DMS114 treated with DMSO at 0.1 percent for 48 hours (cell line): ENCODE results near the gene KLF7.

Experiments used
- DNase-seq: peaks from one replicate; lab custom pipeline; 2025; ENCODE audit not compliant: unreplicated experiment; lab: John Stamatoyannopoulos, UW

The KLF7 gene

DNA sequence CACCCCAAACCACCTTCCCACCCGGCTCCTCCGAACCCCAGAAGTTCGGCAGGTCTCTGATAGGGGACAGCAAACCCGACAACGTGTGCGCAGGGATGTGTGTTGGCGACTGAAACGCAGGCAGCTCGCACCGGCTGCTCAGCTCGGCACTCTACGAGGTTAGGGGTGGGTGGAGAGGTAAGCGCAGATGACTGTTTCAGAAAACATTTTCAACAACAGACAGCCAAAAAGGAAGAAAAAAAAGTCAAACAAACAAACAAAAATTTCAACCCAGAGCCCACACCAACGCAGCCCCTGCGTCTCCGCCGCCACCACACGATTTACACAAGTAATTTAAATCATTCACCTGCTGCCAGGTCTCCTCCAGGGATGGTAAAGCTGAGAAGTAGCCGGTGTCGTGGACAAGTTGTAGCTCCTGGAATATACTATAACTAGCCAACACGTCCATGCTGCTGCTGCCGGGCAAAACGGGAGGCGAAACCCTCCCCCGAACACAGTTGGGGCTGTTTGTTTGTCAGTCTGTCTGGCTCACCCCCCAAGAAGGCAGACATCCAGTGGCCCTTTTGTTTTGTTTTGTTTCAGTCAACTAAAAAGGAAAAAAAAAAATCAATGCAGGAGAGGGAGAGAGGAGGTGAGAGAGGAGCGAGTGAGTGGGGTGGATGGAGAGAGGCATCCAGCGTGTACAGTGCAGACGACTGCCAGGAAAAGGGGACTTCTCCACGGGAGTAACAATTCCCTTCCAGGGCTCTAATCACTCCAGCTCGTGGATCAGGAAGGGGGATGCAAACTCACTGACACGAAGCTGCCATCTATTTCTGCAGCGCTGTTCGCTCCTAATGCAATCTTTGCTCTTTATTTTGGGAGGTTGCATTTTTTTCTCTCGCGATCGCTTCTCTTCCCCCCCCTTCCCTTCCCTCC is at the start of gene KLF7:
Gene KLF7, minus strand, starts transcription at position 828 of the 918 bp plus-strand sequence. Its CDS starts 380 bp downstream, at position 448.
- no peak for DNase-seq

DNA sequence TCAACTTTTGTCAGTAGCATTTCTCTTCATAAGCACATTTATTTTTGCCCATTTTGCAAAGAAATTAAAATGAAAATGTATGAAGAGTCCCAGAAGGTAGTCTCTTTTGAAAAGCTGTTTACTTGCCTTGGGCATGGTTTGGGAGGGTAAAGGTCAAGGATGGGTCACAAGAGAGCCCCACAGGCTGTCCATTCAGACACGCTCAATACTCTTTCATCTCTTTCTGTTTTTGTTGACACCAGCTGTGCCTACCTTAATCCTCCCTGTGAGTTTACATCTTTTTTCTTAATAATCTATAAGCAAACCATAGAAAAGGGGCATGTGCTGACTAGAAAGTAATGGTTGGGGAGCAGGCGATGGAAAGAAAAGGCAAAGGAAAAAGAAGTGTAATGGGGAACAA is 49.6 kb upstream of the KLF7 start:
- DNase-seq: no peak

DNA sequence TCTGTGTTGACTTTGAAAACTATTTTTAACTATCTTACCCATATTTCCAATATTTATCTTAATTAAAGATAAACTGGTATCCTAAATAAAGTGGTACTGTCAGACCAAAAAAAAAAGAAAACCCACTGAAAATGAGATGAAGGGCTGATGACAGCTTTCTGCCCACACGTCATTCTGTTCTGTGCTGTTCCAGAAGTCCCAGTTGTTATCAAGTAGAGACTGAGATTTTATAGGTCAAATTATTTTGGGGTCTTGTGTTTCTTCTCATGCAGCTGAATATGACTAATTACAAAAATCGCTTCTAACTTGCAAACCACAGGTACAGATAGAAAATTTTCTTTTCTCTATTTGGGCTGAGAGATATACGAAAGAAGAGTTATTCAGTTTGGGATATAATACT is 48.7 kb upstream of the KLF7 start:
- no peak for DNase-seq

DNA sequence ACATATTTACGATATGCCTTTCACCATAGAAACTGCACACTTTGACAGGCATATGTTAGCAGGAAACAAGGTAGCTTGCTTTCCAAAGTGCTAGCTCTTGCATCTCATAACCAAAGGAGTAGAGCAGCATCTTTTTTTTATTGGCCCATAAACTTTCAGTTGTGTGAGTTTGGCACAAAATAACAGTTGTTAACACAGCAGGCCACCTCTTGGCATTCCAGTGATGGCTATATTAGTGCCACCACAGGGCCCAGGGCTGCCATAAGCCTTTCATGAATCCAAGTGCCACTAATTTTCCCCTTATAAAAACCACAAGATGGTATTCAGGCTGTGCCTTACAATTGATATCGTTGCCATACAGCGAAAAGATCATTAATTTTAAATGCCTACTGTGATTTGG is 40.3 kb upstream of the KLF7 start:
- no peak for DNase-seq

DNA sequence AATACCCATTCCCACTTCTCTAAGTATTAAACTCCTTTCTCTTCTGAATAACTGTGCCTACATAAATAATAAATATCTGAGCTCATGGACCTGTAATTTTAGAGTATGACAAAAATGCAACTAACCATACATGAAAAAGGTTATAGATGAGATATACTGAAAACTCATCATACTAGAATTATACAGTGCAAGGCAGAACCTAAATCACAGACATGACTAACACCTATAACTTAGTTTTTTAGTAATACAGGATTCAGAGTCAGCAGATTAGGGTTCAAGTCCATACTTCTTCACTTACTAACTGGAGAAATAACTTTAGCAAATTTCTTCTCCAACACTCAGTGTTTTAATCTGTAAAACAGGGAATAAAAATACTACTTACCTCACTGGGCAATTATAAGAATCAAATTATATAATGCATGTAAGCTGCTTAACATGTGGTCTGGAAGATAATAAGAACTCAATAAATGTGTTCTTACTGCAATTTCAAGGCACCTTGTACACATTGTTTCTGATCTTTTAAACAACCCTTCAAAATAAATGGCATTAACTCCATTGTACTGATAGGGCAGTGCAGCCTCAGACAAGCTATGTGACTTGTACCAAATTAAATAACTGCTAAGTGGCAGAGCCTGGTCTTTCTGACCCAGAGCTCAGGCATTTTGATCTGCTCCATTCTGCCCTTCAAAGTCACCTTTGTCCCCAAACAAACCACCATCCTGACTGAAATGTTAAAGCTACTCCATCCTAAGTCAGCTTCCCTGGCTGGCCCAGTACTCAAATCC is 39.6 kb upstream of the KLF7 start:
- no peak for DNase-seq

DNA sequence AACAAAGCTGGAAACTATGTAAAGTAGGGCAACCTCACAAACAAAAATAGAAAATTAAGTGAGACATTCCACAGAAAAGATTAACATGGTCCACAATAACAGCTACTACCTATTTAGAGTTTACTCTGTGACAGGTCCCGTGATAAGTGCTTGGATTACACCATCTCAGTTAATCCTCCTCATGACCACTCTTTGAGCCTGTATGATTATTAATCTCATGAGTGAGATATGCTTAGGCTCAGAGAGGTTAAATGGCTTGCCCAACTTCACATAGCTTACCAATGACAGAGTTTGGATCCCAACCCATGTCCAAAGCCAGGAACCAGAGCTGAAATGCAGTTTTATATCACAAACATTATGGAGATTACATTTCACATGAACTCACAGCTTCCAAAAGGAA is 37.3 kb upstream of the KLF7 start:
- no peak for DNase-seq

DNA sequence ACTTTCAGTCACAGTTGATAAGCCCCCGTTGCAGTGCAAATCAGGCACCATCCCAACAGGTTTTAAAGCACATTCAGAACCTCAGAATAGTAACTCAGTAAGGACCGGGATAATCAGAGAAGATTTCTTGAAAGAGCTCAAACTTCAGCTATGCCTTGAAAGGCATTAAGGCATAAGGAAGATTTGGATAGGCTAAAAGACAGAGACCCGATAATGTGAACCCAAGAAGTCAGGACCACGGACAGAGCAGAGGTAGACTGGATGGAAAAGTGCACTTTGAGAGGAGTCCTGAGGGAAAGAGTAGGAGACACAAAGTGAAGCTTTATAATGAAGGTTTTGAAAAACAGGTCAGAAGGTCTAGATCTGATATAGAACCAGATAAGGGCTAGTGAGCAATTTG is 36.9 kb upstream of the KLF7 start:
- no peak for DNase-seq

DNA sequence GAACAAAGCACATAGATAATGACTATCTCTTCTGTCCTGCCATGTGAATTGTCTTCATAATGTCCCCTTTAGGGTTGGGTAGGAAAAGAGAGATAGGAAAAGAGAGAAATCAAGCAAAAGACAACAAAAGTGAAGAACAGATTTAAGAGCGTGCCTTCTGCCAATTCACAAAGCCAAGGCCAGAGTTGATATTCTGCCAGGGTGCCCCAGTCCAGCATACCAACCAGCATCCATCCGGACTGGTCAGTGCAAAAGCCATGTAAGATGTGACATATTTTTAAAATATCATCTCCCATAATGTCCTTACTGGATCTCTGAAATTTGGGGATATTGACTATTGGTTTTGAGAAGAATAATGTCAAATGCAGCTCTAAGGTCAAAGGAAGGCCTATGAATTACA is 35.7 kb upstream of the KLF7 start:
- no peak for DNase-seq

DNA sequence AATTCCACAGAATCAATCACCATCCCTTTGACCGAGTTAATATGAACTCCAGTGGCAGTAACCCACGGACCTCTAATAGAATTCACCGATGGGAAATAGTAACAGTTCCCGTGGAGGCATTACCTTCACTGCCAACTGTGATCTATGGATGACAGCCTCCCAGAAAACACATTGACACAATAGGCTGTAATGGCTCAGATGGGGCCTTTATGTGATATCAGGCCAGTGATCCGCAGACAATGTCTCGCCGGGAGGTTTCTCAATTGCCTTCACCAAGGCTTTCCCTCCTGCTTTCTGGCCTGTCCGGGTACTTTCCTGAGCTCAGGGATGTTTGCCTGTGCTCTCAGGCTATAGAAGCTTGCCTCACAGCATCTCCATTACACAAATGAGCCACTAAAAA is 34.4 kb upstream of the KLF7 start:
- no peak for DNase-seq

DNA sequence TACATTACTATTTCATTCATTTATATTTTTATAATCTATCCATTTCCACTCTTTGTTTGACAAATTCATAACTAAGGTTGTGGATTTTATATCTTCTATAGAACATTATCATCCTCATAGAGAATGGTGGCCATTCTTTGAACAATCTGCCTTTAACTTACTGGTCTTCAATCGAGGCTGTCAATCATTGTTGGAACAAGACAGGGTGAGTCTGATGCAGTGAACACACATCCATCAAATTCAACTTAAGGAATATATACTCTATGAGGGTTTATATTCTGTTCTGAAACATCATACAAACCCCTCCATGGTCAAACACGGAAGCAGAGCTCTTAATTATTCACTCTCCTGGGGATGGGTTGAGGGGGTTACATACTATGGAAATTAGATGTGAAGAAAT is 28.3 kb upstream of the KLF7 start:
- DNase-seq: no peak

DNA sequence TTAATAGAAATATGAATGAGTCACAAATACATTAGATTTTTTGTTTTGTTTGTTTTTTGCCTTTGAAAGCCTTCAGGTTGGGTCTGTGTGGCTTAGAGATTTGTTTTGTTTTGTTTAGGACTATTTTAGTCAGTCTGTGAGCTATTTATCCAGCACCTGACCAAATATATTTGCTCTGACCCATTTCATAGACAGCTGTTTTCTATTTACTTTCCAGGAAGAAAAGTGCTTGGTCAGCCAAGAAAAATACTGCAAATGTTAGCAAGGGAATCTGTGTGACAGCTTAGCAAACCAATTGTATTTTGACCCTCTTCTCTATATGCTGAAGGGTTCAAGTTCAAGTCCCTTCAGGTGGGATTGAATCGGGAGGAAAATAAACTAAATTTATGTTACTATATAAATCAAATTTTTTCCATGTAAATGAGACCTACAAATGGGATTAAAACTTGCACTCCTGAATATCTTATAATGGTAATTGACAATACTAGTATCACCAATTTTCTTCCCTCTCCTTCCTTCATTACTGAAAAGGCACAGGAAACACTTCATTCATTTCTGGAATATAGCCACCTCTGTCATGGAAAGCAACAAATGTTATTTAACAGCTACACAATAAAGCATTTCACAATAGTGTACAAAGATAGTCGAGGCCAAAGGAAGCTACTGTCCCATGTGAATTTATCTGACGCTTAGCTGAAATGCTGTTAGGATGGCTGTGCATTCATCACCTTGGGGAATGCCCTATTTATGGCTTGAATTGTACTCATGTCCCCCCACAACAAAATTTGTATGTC is 23.1 kb upstream of the KLF7 start:
- no peak for DNase-seq

DNA sequence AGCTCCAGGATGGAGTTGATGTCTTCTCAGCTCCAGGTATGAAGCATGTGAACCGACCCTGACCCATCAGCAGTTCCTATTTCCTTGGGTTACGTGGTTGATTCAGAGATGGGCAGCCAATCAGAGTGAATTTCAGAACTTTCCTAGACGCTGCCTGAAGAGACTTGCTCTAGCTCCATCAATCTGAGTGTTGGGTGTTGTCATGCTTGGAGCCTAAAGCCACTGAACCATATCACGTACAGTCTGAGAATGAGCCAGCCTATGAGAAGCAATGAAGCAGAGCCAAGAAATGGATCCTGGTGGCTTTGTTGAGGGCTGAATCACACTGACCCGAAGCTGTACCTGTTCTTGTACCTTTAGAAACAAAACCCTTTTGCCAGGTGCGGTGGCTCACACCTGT is 19.6 kb upstream of the KLF7 start:
- no peak for DNase-seq

DNA sequence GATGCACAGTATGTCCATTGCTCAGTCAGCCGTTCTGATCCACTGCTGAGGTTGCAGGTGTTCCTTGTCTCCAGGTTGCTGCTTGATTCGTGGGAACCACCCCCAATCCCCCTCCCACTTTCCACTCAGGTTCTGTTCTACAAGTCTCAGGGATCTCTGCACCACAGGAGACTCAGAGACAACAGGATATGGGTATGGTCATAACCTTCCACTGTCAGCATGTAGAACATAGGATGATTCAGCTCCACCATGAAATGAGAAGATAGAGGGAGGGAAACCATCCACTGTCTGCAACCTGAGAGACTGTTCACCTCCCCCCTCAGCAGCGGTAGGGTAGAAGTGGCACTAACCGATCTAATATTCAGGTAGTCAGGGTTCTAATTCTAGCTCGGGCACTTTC is 19.0 kb upstream of the KLF7 start:
- no peak for DNase-seq

DNA sequence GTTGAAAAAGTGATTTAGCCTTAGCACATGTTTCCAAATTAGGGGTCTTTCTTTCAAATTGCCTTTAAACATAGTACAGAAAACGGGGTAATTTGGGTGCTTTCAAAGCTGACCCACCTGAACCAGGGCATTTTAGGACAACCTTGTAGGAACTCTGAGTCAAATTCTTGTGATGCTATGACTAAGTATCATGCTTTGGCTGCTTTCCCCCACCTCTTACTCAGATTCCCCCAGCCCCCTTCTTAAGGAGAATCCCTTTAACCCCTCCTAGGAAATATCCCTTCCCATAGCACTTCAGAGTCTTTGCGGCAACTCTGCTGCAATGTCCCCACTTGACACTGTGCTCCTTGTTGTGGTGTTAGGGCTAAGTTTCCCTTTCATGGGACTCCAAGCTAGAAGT is 18.6 kb upstream of the KLF7 start:
- no peak for DNase-seq

DNA sequence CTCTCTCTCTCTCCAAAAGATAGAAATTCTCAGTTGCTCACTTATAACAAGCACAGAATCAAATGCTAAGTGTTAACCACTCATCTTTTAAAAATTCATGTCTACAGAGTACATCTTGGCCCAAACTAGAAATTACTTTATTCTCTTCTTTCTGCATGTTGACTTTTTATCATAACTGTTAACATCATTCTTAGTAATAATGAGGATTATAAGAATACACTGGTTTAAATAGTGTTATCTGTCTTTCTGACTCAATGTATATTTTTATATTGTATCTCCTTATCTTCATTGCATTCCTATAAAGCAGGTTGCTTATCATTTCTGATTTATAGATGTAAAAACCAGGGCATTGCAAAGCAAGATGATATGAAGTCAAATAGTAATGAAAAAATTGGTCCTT is 17.8 kb upstream of the KLF7 start:
- DNase-seq: no peak

DNA sequence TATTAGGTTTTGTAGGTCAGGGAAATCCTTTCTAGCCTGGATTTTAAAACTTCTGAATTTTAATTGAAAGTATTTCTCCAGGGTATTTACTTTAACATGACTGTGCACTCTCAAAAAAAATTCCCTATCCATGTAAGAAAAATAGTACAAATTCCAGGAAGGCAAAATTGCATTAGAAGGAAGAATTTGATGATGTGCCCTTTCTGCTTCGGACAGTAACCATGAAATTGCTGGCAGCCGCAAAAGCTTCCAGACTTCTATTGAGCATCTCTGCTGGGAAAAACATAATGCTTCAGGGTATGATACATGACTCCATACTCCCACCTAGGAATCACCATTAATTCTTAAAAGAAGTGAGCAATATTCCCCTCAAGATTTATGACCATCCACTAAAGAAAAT is 17.2 kb upstream of the KLF7 start:
- no peak for DNase-seq

DNA sequence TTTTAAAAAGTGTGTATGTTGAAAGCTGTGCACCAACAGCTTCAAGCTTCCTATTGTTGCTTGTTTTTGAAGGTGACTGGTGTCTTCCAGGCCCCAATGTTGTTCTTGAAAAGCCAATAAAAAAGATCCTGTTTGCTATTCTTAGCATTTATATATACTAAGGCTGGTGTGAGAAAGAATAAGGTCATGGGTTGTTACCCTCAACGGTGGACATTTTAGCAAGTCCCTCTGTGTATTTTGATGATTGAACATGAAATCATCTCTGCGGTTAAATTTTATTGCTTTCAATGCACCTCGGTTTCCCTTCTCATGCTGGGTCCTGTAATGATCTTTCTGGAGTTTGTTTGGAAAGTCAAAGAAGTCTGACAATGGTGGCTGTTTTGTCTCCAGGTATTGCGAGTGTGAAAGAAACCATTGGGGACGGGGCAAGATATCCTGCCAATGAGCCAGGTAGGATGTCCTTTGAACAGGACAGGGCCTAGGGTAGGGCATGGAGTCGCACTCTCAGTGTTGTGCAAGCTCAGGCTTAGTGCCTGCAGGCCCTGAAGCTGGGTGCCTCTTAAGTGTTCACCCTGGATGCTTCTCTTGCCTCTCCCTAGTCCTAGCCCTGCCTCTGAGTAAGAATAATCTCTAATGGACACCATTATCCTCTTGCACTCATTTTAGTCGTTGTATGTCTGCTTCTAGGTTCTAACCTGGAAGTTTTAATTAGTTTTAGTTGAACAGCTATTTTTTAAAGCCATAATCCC is 16.0 kb upstream of the KLF7 start:
- DNase-seq: no peak

DNA sequence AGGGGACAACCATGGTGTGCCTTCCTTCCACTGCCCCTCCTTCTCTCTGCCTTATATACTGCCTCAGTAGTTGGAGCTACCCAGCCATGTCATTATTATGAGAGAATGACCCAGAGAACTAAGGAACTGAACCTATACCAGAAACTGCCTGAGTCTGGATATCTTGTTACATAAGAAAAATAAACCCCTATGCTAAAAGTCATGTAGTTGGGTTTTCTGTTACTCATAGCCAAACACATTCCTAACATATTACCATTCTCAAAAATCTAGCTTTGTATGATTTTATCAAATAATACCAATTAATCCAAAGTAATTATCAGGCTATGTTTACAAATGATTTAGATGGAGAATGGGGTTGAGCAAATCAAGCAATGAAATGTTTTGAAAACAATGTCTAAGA is 15.0 kb upstream of the KLF7 start:
- DNase-seq: no peak

DNA sequence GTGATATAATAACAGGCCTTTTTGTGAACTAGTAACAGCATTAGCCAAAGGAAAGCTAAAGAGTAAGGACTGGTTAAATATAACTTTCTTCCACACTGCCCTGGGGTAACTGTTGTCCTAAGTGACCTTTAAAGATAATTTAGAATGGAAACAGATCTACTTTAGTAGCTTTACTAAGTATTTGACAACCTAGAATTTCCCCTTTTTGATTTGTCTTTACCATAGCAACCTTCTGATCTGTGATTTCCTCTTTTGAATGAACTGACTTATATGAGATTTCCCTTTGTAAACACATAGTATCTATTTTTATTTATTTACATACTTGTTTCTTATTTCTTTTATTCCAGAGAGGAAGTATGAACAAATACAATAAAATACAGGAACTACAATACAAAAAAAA is 10.5 kb upstream of the KLF7 start:
- DNase-seq: no peak

DNA sequence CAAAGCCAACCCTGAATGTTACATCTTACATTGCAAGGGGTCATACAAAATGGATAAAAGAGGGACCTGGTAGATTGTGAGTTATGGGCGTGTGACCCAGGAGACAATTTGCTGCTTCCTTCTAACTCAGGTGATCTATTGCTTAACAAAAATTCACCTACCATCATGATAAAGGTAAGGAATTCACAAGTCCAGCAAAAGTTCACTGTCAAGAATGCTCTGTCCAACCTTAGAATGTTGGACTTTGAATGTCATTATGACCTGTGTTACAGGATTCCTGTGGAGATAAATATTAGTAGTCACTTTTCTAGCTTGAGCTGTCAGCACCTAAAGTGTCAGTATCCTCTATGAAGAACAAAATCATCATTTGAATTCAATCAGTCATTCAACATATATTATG is 7.9 kb upstream of the KLF7 start:
- no peak for DNase-seq
